CD4-positive, CD25-positive, alpha-beta regulatory T cell (primary cell): ENCODE results near the gene DDX20. TPM values are rescaled to one million over a fixed set of nuclear protein-coding genes. Genes with fewer than 3 reads are reported as not detected.
"Not testable (repeated sequence)": the region's sequence is repeated elsewhere in the genome, so short reads cannot be mapped to it uniquely, and the experiment has no call there.

ENCODE experiments used
- ATAC-seq, 2 donors: fragments of 150-1000 bp; cut with Tn5 transposase; one replicate each; pipeline ENCODE4 v1.10.0; 2021; ENCODE audit warnings: low read depth in 2 of 2, moderate number of reproducible peaks in 2 of 2, moderate library complexity in 1 of 2
- DNase-seq, 3 donors: peaks; one replicate each; pipeline versions ENCODE4 v3.0.0 to v3.0.0-alpha.2; 2012 to 2022; ENCODE audit warnings: mixed read lengths in 1 of 3
- H3K27ac ChIP-seq: one replicate; pipeline ENCODE4 v1.7.0; 2013; ENCODE audit warnings: mild to moderate bottlenecking, low read length; ENCODE audit not compliant: insufficient read depth, poor library complexity, severe bottlenecking
- H3K27me3 ChIP-seq: one replicate; pipeline ENCODE4 v1.7.0; 2013; ENCODE audit warnings: low read length; ENCODE audit not compliant: control insufficient read depth, insufficient read depth
- H3K36me3 ChIP-seq: one replicate; pipeline ENCODE4 v1.7.0; 2013; ENCODE audit warnings: mild to moderate bottlenecking, low read length, moderate library complexity; ENCODE audit not compliant: control insufficient read depth, insufficient read depth
- H3K4me1 ChIP-seq: 2 replicates; pipeline ENCODE4 v1.7.0; 2013; ENCODE audit warnings: mild to moderate bottlenecking, low read length; ENCODE audit not compliant: insufficient read depth, control insufficient read depth, poor library complexity, severe bottlenecking
- H3K4me3 ChIP-seq: one replicate; pipeline ENCODE4 v1.7.0; 2013; ENCODE audit warnings: low read depth, mild to moderate bottlenecking, low read length, moderate library complexity
- H3K9me3 ChIP-seq, 2 experiments: 1 replicate in 1 of 2; 2 replicates in 1 of 2; pipeline ENCODE4 v1.7.0; 2013; ENCODE audit warnings: low read length in 2 of 2, mild to moderate bottlenecking in 1 of 2, moderate library complexity in 1 of 2; ENCODE audit not compliant: control insufficient read depth in 2 of 2
- H3K27ac Mint-ChIP-seq, 3 donors: one replicate each; pipeline ENCODE4 v1.8.0; 2020 to 2022; ENCODE audit warnings: mild to moderate bottlenecking in 3 of 3, mixed read lengths in 3 of 3, moderate library complexity in 2 of 3
- H3K27me3 Mint-ChIP-seq: one replicate; pipeline ENCODE4 v1.8.0; 2022; ENCODE audit warnings: mild to moderate bottlenecking, mixed read lengths
- H3K36me3 Mint-ChIP-seq: one replicate; pipeline ENCODE4 v1.8.0; 2020; ENCODE audit warnings: mixed read lengths
- H3K4me1 Mint-ChIP-seq, 4 donors: one replicate each; pipeline ENCODE4 v1.8.0; 2020 to 2022; ENCODE audit warnings: mixed read lengths in 4 of 4, mild to moderate bottlenecking in 1 of 4
- H3K4me3 Mint-ChIP-seq, 4 donors: one replicate each; pipeline ENCODE4 v1.8.0; 2020 to 2022; ENCODE audit warnings: mild to moderate bottlenecking in 4 of 4, mixed read lengths in 4 of 4, moderate library complexity in 3 of 4
- H3K9me3 Mint-ChIP-seq, 7 donors: one replicate each; pipeline ENCODE4 v1.8.0; 2020 to 2022; ENCODE audit warnings: mixed read lengths in 7 of 7, mild to moderate bottlenecking in 3 of 7, moderate library complexity in 2 of 7
- polyA plus RNA-seq, 4 donors: library from polyadenylated mRNA; unstranded; fragments of 300-500 nt; fragmentation: Illumina TruSeq; gene quantifications; one replicate each; pipeline ENCODE4 v1.2.3, GENCODE V29; 2021
- total RNA-seq: library from RNA; stranded (reverse); gene quantifications from one replicate; pipeline ENCODE4 v1.2.3, GENCODE V29; 2022

Gene DDX20
- total and polyA plus RNA-seq, 5 donors from 2014 or later, result 9.6 to 18.8 (median 15.0) TPM

GRCh38 chr1:111738436-111739193 is 17.1 kb upstream of the DDX20 start:
- H3K4me1 ChIP-seq, result peaks cover 31% of the 10 kb centered on the region
- Mint-ChIP-seq H3K9me3 (peaks cover 0 to 2% (median 0%) of the 10 kb centered on the region in 7 donors), H3K4me1 (peaks cover 0 to 25% (median 14%) of the 10 kb centered on the region in 4 donors), H3K27ac (peak overlapping the region in 1 of 3 donors; percentile 65), H3K4me3 (peak overlapping the region; percentile 75 to 91 (median 90)), H3K36me3 (no peaks in the 10 kb centered on the region), H3K27me3 (peaks cover 35% of the 10 kb centered on the region)
- no peaks in the 10 kb centered on the region for H3K36me3 ChIP-seq
- peaks cover 25% of the 10 kb centered on the region for H3K27me3 ChIP-seq
- ATAC-seq (peak; percentile 43 to 48), DNase-seq (peak in 2 of 3 donors; percentile 33 to 67)
- H3K4me3 ChIP-seq, result peak overlapping the region; percentile 62
- no peaks in the 10 kb centered on the region for H3K9me3 ChIP-seq
- H3K27ac ChIP-seq, result no peak overlapping the region

DNA sequence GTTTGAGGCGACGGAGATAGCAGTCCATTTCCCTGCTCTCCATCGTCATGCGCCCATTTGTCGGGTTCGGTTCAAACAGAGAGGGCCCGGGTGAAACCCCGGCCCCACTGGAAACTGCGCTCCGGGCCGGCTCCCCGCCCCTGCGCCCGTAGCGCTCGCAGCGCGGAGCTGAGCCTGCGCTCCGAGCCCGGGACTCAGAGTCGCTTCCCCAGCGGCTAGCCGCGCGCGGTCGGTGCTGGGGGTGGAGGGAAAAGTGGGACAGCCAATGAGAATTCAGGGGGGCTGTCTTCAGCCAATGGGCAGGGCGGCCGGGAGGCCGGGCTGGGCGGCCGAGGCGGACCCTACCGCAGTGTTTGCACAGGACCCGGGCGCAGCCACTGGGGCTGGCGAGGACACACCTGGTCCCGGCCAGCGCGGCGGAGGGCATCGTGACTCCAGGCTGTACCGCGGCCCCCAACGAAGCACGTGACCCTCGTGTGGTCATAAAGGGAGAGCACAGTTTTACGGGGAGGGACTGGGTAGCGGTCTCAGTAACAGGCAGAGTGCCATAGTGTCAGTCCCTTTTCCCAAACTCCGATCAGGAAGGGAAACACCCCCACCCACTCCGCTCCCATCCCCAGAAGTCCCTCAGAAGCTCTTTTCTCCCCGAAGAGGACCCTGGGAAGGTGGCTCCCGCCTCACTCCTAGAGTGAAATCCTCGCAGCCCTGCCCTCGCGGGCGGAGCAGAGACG is 16.3 kb upstream of the DDX20 start, which contains the start of gene INKA2:
Gene INKA2, minus strand, starts transcription at position 202 of the 731 bp plus-strand sequence. Its CDS starts 153 bp downstream, at position 49.
- Histone ChIP-seq H3K4me1 (peaks cover 31% of the 10 kb centered on the region), H3K36me3 (no peaks in the 10 kb centered on the region), H3K27me3 (peaks cover 25% of the 10 kb centered on the region), H3K4me3 (peak within 1 kb of the TSS; percentile 62), H3K27ac (no peak within 1 kb of the TSS), H3K9me3 (no peaks in the 10 kb centered on the region)
- Mint-ChIP-seq H3K9me3 (peaks cover 0 to 2% (median 0%) of the 10 kb centered on the region in 7 donors), H3K36me3 (no peaks in the 10 kb centered on the region), H3K4me3 (peak within 1 kb of the TSS; percentile 75 to 91 (median 90)), H3K4me1 (peaks cover 0 to 25% (median 14%) of the 10 kb centered on the region in 4 donors), H3K27ac (peak within 1 kb of the TSS in 1 of 3 donors; percentile 65), H3K27me3 (peaks cover 39% of the 10 kb centered on the region)
- peak; percentile 31 to 80 (median 45) for DNase-seq
- peak; percentile 61 to 63 for ATAC-seq

- peaks cover 25% of the 10 kb centered on the region for H3K27me3 ChIP-seq
- no peak overlapping the region for H3K27ac Mint-ChIP-seq
- H3K4me3 Mint-ChIP-seq, result peak overlapping the region; percentile 75 to 90 (median 82)
- H3K36me3 Mint-ChIP-seq, result no peaks in the 10 kb centered on the region
- H3K36me3 ChIP-seq, result no peaks in the 10 kb centered on the region
- H3K4me1 ChIP-seq, result peaks cover 31% of the 10 kb centered on the region
- peak in 1 of 3 donors; percentile 24 for DNase-seq
- H3K4me1 Mint-ChIP-seq, result peaks cover 0 to 25% (median 14%) of the 10 kb centered on the region in 4 donors
- peak overlapping the region; percentile 62 for H3K4me3 ChIP-seq
- peaks cover 0 to 2% (median 0%) of the 10 kb centered on the region in 7 donors for H3K9me3 Mint-ChIP-seq
- H3K27ac ChIP-seq, result no peak overlapping the region
- peaks cover 44% of the 10 kb centered on the region for H3K27me3 Mint-ChIP-seq
- H3K9me3 ChIP-seq, result no peaks in the 10 kb centered on the region
- peak in 1 of 2 donors; percentile 20 for ATAC-seq
These were observed 15.6 kb upstream of the DDX20 start for GRCh38 chr1:111739925-111740765.

GRCh38 chr1:111742292-111742691 is 13.4 kb upstream of the DDX20 start:
- peaks cover 0 to 25% (median 14%) of the 10 kb centered on the region in 4 donors for H3K4me1 Mint-ChIP-seq
- not testable (repeated sequence) for H3K27ac ChIP-seq, H3K9me3 ChIP-seq, H3K36me3 Mint-ChIP-seq, H3K27ac Mint-ChIP-seq, ATAC-seq, H3K36me3 ChIP-seq, H3K9me3 Mint-ChIP-seq, H3K4me3 ChIP-seq, DNase-seq
- H3K27me3 ChIP-seq, result peaks cover 13% of the 10 kb centered on the region
- peaks cover 31% of the 10 kb centered on the region for H3K4me1 ChIP-seq
- peak overlapping the region in 2 of 4 donors; percentile 73 to 87 for H3K4me3 Mint-ChIP-seq
- H3K27me3 Mint-ChIP-seq, result peaks cover 44% of the 10 kb centered on the region

DNA sequence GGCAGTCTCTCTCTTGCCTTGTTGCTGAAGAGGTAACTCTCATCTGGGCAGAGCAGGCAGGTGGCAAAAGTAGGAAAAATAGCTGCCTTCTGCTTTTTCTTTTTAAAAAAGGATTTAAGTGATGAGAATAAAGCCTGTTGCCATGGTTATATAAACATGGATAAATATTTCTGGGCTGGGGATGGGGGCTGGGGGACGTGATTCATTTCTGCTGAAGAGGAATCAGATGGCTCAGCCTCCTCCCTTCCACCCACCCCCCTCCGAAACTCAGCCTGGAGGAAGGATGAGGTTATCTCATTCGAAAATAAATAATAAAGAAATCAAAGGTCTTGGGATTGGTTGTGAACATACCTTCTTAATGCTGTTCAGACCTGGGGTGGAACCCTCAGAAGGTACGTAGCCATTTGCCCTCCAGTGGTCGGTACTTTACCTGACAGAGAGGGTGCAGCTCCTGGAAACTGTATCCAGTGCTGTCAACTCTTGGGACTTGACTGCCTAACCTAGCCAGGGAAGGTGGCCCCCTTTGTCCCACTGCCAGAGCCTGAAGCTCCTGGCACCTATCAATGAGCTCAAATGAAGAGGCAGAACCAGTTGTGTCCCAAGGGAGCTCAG is 12.7 kb upstream of the DDX20 start:
- Mint-ChIP-seq H3K36me3 (no peaks in the 10 kb centered on the region), H3K9me3 (peaks cover 0 to 2% (median 0%) of the 10 kb centered on the region in 7 donors), H3K27me3 (peaks cover 44% of the 10 kb centered on the region), H3K27ac (no peak overlapping the region), H3K4me3 (no peak overlapping the region), H3K4me1 (peaks cover 0 to 21% (median 12%) of the 10 kb centered on the region in 4 donors)
- H3K36me3 ChIP-seq, result no peaks in the 10 kb centered on the region
- no peak overlapping the region for H3K27ac ChIP-seq
- H3K9me3 ChIP-seq, result no peaks in the 10 kb centered on the region
- no peak overlapping the region for H3K4me3 ChIP-seq
- H3K4me1 ChIP-seq, result peaks cover 26% of the 10 kb centered on the region
- ATAC-seq (no peak), DNase-seq (no peak)
- peaks cover 7% of the 10 kb centered on the region for H3K27me3 ChIP-seq

DNA sequence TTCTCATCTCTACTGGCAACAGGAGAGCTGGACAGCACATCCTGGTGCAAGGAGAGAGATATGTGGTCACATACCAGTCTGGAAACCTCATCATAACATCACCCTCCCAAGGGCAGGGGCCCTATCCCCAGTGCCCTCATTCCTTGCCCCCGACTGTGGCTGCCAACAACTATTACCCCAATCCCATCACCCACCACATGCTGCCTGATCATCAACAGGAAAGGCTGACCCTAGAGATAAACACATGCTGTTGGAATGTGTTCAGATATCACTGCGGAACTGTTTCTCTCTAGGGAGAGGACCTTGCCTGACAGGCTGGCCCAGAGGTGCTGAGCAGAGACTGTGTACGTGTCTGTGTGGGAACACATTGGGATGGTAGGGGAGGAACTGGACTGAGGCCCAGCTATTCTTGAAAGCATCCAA is 12.0 kb upstream of the DDX20 start:
- peaks cover 7% of the 10 kb centered on the region for H3K27me3 ChIP-seq
- Mint-ChIP-seq H3K27me3 (peaks cover 43% of the 10 kb centered on the region), H3K27ac (peak overlapping the region in 1 of 3 donors; percentile 59), H3K4me3 (no peak overlapping the region), H3K36me3 (no peaks in the 10 kb centered on the region), H3K9me3 (peaks cover 0 to 2% (median 0%) of the 10 kb centered on the region in 7 donors), H3K4me1 (peaks cover 0 to 16% (median 9%) of the 10 kb centered on the region in 4 donors)
- H3K36me3 ChIP-seq, result no peaks in the 10 kb centered on the region
- H3K9me3 ChIP-seq, result no peaks in the 10 kb centered on the region
- ATAC-seq (no peak), DNase-seq (no peak)
- no peak overlapping the region for H3K4me3 ChIP-seq
- no peak overlapping the region for H3K27ac ChIP-seq
- H3K4me1 ChIP-seq, result peaks cover 20% of the 10 kb centered on the region
